Dermis microvascular lymphatic vessel endothelial cell (primary cell): Measurements from ENCODE around the gene ANKRD11. TPM values are rescaled to one million over a fixed set of nuclear protein-coding genes. Genes with fewer than 3 reads are reported as not detected.
A peak's percentile ranks its signal among the peaks of the same experiment; 100 is the strongest.
"Not testable (repeated sequence)": the region's sequence is repeated elsewhere in the genome, so short reads cannot be mapped to it uniquely, and the experiment has no call there.

ENCODE experiments used
- DNase-seq, 2 donors: peaks; one replicate each; pipeline versions ENCODE4 v3.0.0 to v3.0.0-alpha.2; 2010; ENCODE audit warnings: low read depth in 2 of 2
- total RNA-seq: library from RNA; depleted of rRNA; stranded (reverse); fragments of >200 nt; gene quantifications from 2 replicates; pipeline ENCODE4 v1.2.1, GENCODE V29; 2014

Gene ANKRD11
- total RNA-seq, 1 donor from 2014 or later: 33.1 TPM

DNA sequence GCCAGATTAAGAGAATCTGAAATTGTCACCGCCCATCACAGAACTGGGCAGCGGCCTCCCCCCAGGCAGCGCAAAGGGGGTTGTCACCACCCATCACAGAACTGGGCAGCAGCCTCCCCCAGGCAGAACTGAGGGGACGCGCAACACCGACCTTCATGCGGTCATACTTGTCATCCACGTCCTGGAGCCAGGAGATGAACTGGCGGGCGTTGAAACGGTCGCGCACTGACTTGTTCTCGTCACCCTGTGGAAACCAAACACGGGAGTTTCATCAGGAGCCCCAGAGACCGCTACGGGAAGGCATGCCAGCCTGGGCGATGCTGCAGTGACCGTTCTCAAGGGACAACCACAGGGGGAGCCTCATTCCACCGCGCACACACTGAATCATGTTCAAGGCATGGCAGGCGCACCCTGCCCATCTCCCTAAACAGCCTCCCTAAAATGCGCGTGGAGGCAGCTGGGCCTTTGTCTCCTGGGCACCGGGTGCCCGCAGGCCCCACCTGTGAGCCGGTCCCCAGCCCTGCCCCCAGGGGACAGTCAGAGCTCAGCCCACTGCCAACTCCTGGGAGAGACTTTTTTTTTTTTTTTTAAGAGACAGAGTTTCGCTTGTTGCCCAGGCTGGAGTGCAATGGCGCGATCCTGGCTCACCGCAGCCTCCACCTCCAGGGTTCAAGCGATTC, 219.6 kb downstream of the ANKRD11 start:
- DNase-seq: no peak

GRCh38 chr16:89269805-89270665, 220.3 kb downstream of the ANKRD11 start:
- DNase-seq: no peak

DNA sequence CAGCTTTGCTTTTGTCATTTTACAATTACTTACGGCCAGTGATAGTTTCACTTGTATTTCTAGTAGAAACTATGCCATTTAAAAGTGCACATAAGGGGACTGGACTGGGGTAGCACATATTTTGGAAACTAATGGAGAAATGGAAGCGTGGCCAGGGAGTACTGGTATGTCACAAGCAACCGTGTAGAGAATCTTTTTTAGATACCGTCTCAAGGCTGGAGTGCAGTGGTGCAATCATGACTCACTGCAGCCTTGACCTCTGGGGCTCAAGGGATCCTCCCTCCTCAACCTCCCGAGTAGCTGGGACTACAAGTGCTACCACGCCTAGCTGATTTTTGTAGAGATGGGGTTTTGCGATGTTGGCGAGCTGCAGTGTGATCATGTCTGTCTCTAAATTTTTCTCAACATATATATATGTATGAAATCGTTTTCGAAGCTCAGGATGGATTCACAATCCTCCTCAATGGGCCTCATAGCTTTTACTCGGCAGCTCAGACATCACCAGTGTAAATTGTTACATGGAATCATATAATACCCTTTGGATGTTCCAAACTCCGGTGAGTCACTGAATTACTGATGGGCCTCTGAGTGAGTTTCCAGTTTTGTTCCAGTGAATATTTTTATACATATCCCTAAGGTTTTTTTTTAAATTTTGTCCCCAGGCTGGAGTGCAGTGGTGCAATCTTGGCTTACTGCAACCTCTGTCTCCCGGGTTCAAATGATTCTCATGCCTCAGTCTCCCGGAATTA, 221.2 kb downstream of the ANKRD11 start:
- no peak for DNase-seq

DNA sequence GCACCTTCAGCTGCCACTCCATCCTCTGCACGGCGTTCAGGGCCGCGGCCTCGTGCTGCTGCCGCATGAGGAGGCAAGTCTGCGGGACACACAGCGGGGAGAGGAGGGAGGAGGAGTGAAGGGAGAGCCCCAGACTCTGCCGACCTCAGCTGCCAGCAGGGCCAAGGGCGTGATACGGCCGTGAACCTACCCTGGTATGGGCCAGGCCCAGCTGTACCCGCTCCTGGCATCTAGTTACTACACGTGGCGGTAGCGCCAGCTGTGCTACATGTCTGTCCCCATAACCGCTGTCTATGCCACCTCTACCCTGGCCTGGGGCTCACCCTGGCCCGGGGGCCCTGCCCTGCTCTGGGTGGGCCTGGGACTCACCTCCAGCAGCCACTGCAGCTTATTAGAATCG, 221.8 kb downstream of the ANKRD11 start:
- DNase-seq: no peak

GRCh38 chr16:89267746-89268145, 222.6 kb downstream of the ANKRD11 start:
- DNase-seq: not testable (repeated sequence)

- no peak for DNase-seq
Measured at GRCh38 chr16:89266521-89267134, 223.7 kb downstream of the ANKRD11 start.

DNA sequence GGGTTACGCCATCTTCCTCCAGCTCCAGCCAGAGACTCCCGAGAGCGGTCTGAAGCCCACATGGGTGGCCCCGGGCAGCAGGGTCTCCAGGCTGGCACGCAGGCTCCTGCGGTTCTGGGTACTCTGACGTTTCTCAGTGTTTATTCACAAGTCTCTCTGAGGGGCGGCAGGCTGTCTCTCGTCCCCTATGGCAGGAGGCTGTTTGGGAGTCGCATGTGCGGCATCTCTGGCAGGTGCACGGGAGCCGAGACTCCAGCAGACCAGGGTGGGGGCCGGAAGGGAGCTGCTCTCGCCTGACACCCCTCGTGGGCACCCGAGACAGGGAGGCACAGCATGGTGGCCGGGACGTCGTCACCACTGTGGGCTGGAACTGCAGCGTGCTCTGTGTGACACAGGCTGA, 224.7 kb downstream of the ANKRD11 start:
- DNase-seq: no peak

GRCh38 chr16:89264800-89265550, 225.4 kb downstream of the ANKRD11 start:
- no peak for DNase-seq

DNA sequence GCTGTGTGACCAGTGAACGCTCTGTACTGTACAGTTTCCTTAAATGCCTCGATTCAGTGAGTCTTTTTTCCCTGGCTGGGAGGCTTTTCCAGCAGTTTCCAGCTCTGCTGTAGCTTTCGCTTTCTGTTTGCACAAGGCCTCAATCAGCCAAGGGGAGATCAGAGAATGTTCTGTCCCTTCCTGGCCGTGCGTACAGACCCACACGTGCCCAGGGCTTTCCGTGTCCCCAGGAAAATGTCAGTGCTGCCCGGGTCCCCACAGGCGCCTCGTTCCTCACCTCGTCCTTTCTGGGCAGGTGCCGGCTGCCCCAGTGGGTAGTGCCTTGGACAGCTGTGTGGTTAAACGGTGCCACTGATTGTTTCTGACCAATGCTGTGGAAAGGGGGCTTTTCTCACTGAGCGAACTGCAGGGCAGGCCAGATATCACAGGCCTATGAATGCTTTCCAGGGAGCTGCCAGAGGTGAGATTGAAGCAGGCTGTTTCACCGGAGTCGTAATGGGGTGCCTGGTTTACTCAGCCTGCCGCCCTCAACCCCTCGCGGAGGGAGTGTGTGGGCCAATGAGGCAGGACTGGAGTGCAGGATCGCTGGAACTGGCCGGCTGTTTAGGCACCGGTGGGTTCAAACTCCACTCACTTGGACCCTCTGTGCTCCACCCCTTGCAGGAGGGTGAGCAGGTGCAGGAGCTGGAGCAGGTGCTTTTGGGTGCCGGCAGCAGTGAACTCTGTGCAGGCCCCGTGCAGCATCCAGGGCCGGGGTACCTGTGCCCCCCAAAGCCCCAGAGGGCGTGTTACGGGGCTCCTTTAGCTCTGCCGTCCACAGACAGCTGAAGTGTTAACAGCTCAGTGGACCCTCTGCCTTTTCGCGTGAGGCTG, 228.4 kb downstream of the ANKRD11 start:
- DNase-seq: peak in 1 of 2 donors; percentile 27

DNA sequence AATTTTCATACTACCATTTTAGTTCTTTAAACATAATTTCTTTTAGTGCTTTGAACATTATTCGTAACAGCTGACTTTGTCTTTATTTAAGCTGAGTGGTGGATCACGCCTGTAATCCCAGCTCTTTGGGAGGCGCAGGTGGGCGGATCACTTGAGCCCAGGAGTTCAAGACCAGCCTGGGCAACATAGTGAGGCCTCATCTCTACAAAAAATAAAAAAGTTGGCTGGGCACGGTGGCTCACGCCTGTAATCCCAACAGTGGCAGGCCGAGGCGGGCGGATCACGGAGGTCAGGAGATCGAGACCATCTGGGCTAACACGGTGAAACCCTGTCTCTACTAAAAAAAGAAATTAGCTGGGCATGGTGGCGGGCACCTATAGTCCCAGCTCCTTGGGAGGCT, 230.5 kb downstream of the ANKRD11 start:
- DNase-seq: not testable (repeated sequence)

GRCh38 chr16:89257757-89258465, 232.4 kb downstream of the ANKRD11 start:
- no peak for DNase-seq

GRCh38 chr16:89257281-89257731, 233.1 kb downstream of the ANKRD11 start:
- DNase-seq: no peak

GRCh38 chr16:89256651-89257254, 233.6 kb downstream of the ANKRD11 start:
- DNase-seq: peak; percentile 59 to 66

GRCh38 chr16:89253548-89254287, 236.6 kb downstream of the ANKRD11 start:
- no peak for DNase-seq

- no peak for DNase-seq
Measured at GRCh38 chr16:89248196-89248982, 242.0 kb downstream of the ANKRD11 start.

GRCh38 chr16:89247734-89248075, 242.7 kb downstream of the ANKRD11 start:
- DNase-seq: not testable (repeated sequence)
